ENCODE results near the gene ELL2.
"Not testable (repeated sequence)": the region's sequence is repeated elsewhere in the genome, so short reads cannot be mapped to it uniquely, and the experiment has no call there.

ELL2 gene

DNA sequence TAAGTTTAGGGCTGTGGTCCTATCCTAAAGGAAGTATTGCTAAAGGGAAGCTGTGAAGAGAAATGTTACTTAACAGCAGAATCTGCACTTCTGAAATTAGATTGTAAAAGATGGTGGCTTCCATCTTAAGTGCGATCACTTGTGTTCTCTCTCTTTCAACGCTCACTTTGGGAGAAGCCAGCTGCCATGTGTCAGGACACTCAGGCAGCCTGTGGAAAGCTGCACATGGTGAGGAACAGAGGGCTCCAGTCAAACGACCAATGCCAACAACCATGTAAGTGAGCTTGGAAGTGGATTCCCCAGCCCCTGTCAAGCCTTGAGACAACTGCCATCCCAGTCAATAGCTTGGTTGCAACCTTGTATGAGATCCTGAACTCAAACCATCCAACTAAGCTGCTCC is 87.4 kb downstream of the ELL2 start:
- no peak for DNase-seq

DNA sequence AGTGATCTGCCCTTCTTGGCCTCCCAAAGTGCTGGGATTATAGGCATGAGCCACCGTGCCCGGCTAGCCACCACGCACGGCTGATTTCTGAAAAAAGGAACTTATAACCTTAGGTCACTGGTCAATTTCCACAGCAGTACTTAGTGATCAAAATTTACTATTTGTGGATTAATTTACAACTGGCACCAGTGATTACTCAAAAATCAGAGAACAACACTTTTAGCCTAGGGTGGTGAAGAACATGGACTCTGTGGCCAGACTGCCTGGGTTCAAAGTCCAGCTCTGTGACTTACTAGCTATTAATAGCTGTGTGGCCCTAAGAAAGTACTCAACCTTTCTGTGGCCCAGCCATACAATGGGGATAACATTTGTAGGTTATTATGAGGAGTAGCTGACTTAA is 88.3 kb downstream of the ELL2 start:
- no peak for DNase-seq

DNA sequence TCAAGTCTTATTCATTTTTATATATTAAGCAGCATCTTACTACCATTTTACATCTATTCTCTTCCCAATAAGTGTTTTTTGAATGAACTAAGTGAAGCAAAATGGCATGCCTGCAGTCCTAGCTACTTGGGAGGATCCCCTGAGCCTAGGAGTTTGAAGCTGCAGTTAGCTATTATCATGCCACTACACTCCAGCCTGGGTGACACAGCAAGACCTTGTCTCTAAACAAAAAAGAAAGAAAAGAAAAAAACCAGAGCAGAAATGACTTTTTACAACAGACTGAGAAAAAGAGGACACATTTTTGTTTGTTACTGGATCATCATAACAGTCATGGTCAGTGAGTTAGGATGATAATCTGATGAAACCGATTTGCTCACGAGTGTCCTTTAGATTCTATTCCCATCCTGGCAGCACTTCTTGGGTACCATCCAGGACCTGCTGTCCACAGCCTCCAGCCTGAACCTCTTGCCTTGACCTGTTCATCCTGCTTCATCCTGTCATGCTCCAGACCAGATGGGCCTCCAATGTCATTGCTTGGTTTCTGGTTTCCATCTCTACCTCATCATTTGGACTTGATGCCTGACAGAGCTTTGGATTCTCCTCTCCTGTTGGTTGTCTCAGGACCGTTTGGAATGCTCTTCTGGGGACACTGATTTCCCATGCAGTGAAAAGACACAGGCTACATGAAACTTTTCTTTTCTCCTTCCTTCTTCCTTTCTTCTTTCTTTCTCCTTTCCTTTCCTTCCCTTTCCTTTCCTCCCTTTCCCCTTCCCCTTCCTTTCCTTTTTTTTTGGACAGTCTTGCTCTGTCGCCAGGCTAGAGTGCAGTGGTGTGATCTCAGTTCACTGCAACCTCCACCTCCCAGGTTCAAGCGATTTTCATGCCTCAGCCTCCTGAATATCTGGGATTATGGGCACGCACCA is 89.0 kb downstream of the ELL2 start:
- no peak for DNase-seq

DNA sequence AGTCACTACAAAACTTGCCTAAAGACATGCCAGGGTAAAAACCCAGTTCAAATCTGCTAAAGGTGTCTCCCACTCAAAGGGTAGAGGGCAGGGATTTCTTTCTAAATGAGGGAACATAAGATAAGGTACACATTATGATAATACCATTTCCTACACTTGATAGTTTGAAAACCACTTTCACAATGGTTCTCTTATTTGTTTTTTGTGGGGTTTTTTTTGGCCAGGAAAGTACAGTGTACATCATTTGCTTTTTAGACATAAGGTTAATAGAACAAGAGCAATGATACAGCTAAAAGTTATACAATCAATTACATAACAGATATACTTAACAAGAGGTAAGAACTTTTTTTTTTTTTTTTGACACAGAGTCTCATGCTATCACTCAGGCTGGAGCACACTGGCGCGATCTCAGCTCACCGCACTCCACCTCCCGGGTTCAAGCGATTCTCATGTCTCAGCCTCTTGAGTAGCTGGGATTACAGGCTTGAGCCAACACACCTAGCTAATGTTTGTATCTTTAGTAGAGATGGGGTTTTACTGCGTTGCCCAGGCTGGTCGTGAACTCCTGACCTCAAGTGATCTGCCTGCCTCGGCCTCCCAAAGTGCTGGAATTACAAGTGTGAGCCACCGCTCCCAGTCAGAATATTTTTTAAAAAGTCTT is 90.4 kb downstream of the ELL2 start:
- no peak for DNase-seq

DNA sequence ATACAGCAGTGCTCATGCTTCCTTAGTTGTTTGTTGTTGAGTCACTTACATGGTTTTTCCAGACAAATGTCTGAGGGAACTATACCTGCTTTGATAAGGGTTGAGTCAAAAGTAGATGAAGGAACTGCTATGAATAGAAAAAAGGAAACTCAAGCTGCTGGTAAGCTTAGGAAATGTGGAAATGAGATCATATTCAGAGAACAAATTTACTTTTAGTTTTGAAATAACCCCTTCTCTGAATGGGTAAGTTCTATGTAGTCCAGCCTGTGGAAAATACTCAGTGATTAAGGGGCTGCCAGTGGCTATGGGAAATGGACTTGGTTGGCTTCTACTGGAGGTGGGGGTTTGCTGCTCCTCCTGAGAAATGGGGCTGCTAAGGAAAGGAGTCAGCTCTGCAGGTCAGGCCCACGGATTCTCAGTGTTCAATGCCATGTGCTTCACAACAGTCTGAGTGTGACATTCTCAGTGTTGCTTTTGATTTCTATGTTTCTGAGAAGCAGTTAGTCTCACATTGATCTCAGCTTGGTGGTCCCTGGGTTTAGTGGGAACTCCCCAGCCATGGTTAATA is 91.5 kb downstream of the ELL2 start:
- no peak for DNase-seq

DNA sequence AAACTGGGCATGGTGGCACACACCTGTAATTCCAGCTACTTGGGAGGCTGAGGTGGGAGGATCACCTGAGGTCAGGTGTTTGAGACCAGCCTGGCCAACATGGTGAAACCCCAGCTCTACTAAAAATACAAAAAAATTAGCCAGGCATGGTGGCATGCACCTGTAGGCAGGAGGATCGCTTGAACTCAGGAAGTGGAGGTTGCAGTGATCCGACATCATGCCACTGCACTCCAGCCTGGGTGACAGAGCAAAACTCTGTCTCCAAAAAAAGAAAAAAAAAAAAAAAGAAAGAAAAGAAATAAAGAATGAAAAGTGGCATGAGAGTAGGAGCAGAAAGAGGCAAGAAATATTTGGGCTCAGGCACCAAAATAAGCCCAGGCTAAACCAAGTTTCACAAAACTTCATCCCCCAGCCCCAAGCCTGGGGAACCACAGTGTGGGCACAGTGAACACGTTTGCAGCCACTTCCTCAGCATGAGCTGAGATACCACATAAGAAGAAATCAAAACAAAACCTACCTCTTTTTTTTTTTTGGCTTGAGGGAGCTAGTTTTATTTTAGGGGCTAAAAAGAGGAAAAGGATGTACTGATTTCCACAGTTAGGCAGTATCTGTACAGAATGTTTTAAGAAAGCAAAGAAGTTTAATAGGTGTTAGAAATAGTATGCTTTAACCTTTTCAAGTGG is 92.3 kb downstream of the ELL2 start:
- not testable (repeated sequence) for DNase-seq

DNA sequence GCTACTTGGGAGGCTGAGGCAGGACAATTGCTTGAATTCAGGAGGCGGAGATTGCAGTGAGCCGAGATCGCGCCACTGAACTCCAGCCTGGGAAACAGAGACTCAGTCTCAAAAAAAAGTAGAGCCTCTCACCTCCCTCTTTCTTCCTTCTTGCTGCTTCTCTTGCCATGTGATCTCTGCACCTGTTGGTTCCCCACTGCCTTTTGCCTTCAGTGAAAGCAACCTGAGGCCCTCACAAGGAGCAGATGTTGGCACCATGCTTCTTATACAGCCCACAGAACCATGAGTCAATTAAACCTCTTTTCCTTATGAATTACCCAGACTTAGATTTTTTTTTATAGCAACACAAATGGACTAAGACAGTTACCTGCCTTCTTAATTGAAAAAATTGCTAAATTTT is 93.5 kb downstream of the ELL2 start:
- DNase-seq: no peak

DNA sequence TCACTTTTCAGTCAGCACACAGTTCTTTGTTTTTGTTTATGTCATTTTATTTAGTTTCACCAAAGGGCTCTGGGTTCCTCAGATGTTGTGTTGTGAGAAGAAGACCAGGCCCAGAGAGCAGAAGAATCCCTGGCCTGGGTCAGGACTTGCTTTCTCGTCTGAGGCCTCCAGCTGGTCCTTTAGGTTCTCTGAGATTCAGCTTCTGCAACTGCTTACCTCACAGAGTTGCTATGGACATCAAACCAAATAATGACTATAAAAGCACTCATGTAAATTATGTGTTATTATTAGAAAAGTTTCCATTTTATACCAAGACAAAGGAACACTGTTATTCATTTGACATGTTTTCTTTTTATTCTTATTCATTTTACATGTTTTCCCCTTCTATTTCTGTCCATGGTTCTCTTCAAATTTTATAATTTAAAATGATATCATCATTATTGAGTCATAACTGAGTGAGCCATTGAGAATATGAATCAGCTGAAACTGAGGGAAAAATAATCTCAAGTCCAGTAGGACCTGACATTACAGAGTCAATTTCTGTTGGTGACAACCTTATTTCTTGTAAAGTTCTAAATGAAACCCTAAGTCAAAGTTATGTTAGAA is 95.1 kb downstream of the ELL2 start:
- DNase-seq: no peak

DNA sequence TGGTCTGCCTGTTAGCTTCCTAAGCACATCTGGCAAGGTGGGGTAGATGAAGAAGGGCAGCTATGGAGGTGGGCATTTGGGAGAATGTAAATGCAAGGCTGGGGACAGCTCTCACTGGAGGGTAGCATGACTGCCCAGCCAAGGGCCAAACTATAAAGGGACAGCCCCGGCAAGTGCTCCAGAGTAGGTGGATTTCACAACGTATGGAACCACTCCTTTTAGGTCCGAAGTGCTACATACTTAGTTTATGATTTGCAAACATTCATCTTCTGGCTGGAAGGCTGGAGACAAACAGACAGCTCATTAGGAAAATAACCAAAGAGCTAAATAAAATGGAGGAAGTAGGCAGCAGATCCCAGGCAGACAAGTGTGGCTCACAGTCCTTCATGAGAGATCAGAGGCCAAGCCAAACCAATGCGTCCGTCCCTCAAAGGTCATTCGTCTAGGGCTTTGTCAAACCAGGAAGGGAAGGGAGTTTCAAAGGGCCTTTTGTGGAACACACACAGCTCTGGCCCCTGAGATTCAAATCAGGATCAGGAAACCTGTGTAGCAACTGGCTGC is 96.6 kb downstream of the ELL2 start:
- peak; percentile 52 for DNase-seq

DNA sequence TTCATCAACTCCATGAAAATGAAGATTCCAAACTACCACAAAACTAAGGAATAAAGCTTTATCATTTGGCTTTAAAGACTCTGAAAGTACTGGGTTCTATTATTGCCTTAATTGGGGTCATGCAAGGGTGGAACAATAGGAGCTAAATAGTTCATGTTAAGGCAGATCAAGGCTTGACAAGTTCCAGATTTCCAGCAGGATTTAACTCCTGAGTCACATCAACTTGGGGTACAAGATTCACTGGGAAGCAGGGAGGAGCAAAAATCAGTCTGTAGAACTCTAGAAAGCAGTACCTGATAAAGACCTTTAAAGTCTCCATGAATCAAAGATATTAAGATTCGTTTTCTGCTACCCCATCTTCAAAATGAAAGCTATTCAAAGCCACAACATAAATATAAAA is 97.2 kb downstream of the ELL2 start:
- no peak for DNase-seq

DNA sequence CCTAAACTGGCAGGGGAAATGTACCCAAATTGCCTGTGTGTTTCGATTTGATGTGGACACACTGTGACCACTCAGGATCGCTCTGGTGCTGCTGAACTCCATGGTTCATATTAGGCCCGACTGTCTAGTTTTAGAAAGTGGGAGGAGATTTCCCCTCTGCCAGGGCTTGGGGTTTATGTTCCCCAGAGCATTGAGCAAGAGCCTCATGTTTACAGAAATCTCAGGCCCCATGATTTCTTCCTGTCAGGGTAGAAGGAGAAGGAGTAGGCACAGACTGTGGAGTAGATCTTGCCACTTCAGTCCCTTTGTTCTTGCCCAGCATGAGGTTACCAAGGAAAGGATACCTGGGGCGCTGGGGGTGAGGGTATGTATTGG is 98.3 kb downstream of the ELL2 start:
- DNase-seq: no peak

DNA sequence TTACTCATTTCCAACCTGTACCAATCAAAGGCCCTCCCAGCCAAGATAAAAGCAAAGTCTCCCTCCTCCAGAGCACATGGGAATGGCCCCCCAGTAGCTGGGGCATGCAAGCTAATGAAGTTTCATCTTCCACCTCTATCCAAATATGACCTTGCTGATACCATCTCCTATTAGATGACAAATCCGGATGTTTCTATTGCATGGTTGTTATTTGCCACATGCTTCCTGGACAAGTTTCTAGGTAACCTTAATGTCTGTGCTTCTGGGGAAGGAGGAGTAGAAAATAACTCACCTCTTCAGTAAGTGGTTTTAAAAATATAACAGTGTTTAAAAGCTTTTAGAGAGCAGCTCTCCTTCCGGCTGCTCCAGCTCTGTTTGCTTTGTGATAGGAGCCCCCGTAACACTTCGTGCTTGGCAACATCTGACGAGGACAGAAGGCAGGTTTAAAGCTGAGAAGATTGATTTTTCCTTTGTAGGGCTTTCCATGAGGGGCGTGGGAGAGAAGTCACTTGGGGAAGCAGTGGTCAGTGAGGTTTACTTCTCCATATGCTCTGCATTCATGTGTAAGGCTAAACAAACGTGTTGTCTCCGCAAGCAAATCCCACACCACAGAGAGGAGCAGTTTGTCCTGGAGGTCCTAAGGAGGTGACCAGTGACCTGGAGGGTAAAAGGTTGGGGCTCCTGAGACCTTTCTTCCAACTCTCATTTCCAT is 98.8 kb downstream of the ELL2 start:
- peak; percentile 39 for DNase-seq

DNA sequence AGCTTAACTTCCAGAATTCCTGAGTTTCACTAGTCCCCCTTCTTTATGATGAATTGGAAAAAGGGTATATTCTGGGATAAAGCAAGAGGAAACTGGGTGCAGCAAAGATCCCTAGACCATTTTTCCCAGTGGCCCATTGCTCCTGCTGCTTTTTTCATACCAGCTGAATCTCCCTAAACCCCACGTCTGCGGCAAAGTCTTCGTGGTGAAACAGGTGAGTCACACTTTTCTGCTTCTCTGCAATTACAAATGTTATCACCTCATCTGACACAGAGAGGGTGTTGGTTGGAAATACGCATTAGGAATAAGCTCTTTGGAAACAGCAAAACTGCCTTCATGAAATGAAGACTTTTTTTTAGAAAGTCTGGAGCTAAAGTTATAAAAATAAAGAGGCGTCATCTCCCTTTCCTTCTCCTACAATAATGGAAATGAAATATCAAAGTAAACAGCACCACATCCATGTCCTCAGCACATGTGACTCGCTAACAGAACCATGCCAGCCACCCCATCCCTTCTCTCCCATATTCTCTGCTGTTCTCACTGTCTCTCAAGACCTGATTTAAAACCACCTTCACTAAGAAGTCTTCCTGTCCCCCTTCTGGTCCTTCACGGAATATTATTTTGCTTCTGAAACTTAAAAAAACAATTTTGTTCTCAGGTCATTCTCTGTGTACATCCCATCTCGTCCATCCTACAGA is 99.6 kb downstream of the ELL2 start:
- no peak for DNase-seq

DNA sequence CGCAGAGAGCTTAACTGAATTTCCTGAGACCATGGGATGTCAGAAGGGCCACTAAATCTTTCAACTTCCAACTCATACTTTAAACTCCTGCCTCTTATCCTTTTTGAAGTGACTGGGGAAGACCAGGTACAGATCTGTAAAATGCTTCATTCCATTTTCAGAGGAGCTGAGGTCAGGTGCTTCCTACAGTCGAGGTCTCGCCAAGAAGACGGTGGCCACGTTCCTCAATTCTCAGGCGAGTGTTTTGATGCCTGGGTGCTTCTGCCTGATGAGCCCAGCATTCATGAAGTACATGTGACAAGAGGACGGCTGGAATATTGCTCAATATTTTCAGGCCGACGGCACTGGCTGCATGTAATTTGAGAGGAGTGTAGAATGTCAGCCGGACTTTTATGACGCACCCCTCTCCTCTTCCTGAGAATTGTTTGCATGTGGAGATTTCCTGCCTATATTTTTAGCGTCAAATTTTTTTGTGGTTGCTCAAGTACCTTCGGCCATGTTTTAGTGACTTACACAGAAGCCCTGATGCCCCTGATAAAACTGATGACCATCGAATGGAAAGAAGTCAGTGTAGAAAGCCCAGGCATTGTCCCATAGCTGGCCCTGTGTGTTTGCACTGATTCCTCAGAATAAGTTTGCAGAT is 100.3 kb downstream of the ELL2 start:
- DNase-seq: peak; percentile 64

DNA sequence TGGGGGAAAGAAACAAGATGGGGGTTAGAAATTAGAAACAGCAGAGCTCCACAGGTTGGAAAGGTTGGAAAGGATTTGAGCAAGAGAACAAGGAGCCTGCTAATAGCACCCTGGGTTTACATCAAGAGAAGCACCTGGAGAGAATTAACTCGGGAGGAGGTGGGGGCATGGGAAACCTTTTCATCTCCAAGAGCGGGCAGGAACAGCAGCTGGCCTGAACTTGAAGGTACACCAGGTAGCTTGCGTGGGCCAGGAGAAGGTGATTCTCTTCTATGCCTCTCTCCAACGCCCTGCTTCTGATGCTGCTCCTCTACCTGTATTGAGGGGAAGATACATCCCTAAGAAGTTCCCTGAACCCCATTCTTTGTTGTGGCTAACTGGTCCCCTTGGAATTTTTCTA is 102.0 kb downstream of the ELL2 start:
- no peak for DNase-seq

DNA sequence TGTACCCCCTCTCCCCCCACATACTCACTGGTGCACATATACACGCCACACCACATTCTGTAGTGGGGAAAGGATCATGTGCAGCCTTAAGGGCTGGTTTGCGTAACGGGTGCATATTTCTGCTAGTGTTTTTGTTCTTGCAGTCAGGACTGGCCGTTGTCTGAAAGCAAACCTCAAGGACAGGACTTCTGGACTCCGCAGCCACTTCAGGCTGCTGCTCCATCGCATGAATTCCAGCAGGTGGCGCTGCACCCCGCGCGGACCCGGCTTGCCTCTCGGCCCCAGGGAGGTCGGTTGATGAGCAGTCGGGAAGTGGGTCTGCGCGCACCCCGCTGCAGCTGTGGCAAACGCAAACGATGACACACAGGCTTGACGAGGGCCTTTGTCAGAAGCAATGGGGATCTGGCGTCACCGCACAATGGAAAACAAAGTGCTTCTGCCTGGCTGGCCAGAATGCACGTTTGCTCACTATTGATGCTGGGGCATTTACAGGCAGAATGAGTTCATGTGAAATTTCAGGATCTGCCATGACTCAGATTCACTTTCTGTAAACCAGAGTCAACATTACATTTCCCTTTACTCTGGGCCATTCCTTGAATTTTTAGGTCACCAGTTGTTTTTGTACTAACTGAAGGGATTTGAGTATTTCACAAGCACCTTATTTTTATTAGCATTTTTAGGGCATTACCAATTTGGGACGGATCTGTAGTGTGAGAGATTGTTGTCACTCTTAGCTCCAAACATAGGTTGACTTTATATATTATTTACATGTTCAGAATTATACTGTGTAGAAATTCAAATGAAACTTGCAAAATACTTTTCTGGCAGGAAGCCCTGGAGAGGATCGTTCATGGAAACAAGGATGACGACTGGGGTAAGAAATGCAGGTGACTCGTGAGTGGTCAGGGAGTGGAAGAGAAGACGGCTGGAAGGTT is 102.7 kb downstream of the ELL2 start:
- peak; percentile 82 for DNase-seq

DNA sequence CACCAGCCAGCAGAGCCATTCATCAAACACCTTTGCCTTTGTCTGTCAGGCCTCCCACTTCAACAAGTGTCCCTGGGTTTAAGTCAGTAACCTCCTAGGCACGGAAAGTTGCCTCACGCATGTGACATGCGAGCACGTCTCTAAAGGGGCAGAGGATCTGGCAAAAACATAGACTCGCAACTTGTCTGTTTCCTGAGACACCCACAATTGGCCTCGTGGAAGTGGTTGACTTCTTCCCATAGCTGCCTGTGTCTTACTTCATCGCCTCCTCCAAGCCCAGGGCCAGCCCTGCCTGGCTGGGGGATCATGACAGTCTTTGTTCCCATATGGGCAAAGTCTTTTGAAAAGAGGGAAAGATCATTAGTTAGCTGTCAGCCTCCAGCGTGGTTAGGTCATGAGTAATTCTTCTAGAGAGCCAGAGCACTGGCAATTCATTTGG is 103.6 kb downstream of the ELL2 start:
- DNase-seq: peak; percentile 12

DNA sequence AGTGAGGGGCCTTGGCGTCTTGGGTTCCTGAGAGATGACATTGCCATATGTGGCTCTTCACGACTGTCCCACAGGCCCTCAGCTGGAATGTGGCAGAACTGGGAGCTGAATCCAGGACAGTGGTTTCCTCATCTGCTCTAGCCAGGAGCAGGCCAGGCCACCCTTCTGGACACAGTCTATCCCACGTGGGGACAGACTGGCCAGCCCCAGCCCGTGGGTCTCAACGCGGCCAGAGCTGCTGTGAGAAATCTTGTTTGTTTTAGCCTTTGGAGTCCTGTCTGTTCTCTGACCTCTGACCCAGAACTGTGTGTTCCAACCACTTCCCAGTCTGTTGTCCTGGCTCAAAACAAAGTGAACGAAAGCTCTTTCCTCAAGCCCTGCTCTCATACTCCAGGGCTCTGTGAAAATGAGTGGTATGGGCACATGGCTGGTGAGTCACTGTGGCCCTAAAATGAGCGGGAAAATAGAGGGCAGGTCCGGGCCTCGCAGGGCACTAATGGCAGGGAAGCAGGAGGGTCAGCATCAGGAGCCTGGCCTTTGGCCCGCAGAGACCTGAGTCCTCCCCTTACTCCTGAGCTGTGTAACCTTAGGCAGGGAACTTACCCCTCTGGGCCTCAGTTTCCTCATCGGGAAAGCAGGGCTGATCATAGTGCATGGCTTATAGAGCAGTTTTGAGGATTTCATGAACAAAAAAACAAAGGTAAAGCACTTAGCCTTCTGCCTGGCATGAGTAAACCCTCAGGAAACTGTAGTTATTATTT is 104.3 kb downstream of the ELL2 start:
- DNase-seq: no peak

DNA sequence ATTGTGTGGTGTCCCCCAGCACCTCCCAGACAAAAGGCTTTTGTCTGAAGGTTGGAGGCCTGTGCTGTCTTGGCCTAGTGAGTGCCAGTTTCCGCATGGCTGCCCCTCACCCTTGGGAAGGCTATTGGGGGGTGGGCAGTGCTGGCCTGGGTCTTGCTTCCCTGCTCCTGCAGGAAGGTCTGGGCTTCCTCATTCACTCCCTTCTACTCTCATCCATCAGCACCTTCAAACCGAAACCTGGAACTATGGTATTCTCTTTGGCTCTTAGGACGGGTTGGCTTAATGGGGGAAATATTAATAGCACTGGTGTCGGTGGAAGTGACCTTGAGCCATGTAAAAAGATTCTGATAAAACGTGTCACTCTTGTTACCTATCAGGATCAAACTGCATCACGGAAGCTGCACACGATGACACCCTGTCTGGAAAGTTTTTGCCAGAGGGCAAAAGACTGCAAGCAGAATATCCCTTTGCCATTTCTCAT is 105.1 kb downstream of the ELL2 start:
- no peak for DNase-seq
